Right atrium auricular region (tissue), 2 donors: ENCODE measurements around the gene AUH. TPM values are rescaled to one million over a fixed set of nuclear protein-coding genes. Genes with fewer than 3 reads are reported as not detected.

Experiments
- DNase-seq: peaks from one replicate; pipeline ENCODE4 v3.0.0-alpha.2; 2019; ENCODE audit warnings: low spot score
- H3K27ac ChIP-seq, 2 donors: fragments of 200-600 bp; sonication (generic); 1 replicate in 1 of 2; 2 replicates in 1 of 2; pipeline ENCODE4 v1.5.1; 2016 to 2019
- H3K27me3 ChIP-seq, 2 donors: fragments of 200-600 bp; sonication (generic); one replicate each; pipeline versions ENCODE4 v1.5.1 to v1.6.0; 2017 to 2019
- H3K36me3 ChIP-seq: fragments of 200-600 bp; sonication (generic); one replicate; pipeline ENCODE4 v1.5.1; 2016
- H3K4me1 ChIP-seq, 2 donors: fragments of 200-600 bp; sonication (generic); one replicate each; pipeline versions ENCODE4 v1.5.1 to v1.6.0; 2017 to 2019
- H3K4me3 ChIP-seq, 2 donors: fragments of 200-600 bp; sonication (generic); 1 replicate in 1 of 2; 2 replicates in 1 of 2; pipeline ENCODE4 v1.5.1; 2017 to 2019; ENCODE audit warnings: mild to moderate bottlenecking in 1 of 2, moderate library complexity in 1 of 2
- H3K9me3 ChIP-seq, 2 donors: fragments of 200-600 bp; sonication (generic); one replicate each; pipeline ENCODE4 v1.5.1; 2019
- CTCF ChIP-seq, 2 donors: fragments of 200-600 bp; sonication (generic); IDR thresholded peaks; one replicate each; pipeline ENCODE4 v1.5.1; 2019; ENCODE audit warnings: antibody characterized with exemption in 2 of 2
- total RNA-seq, 2 donors: library from RNA; depleted of rRNA; stranded (reverse); fragments of >200 nt; gene quantifications; one replicate each; pipeline ENCODE4 v1.1.0, GENCODE V29; 2016

AUH gene
- total RNA-seq, 2 donors from 2014 or later = 16.3 to 50.4 TPM

GRCh38 chr9:91219557-91219956, 142.2 kb downstream of the AUH start:
- DNase-seq = no peak
- TF ChIP-seq CTCF (IDR thresholded peaks at IDR 0.05) = no peak
- Histone ChIP-seq H3K4me1 (peaks cover 0 to 14% of the 10 kb centered on the region in 2 donors), H3K4me3 (no peak overlapping the region), H3K27me3 (no peaks in the 10 kb centered on the region), H3K36me3 (peaks cover 31% of the 10 kb centered on the region), H3K27ac (no peak overlapping the region), H3K9me3 (no peaks in the 10 kb centered on the region)

GRCh38 chr9:91217388-91217787, 144.3 kb downstream of the AUH start:
- Histone ChIP-seq H3K4me3 (no peak overlapping the region), H3K27me3 (no peaks in the 10 kb centered on the region), H3K27ac (no peak overlapping the region), H3K9me3 (no peaks in the 10 kb centered on the region), H3K36me3 (peaks cover 31% of the 10 kb centered on the region), H3K4me1 (peaks cover 0 to 14% of the 10 kb centered on the region in 2 donors)
- DNase-seq = no peak
- TF ChIP-seq CTCF (IDR thresholded peaks at IDR 0.05) = no peak

- H3K9me3 ChIP-seq = no peaks in the 10 kb centered on the region
Measured at GRCh38 chr9:91214867-91215266, 146.9 kb downstream of the AUH start.

GRCh38 chr9:91214086-91214485, 147.6 kb downstream of the AUH start:
- Histone ChIP-seq H3K9me3 (no peaks in the 10 kb centered on the region), H3K4me1 (no peaks in the 10 kb centered on the region), H3K27me3 (no peaks in the 10 kb centered on the region), H3K36me3 (peaks cover 25% of the 10 kb centered on the region), H3K4me3 (no peak overlapping the region), H3K27ac (no peak overlapping the region)
- TF ChIP-seq CTCF (IDR thresholded peaks at IDR 0.05) = no peak
- no peak for DNase-seq

More at GRCh38 chr9:91214867-91215266, 146.9 kb downstream of the AUH start:
- Histone ChIP-seq H3K4me1 (no peaks in the 10 kb centered on the region), H3K27me3 (no peaks in the 10 kb centered on the region), H3K27ac (no peak overlapping the region), H3K4me3 (no peak overlapping the region), H3K36me3 (peaks cover 25% of the 10 kb centered on the region)
- DNase-seq = no peak
- TF ChIP-seq CTCF (IDR thresholded peaks at IDR 0.05) = no peak

- no peak for DNase-seq
- no peak overlapping the region for H3K4me3 ChIP-seq
Measured at GRCh38 chr9:91212596-91213243, 149.0 kb downstream of the AUH start.

More at GRCh38 chr9:91212596-91213243, 149.0 kb downstream of the AUH start:
- Histone ChIP-seq H3K27me3 (no peaks in the 10 kb centered on the region), H3K9me3 (no peaks in the 10 kb centered on the region), H3K4me1 (peaks cover 0 to 9% of the 10 kb centered on the region in 2 donors), H3K27ac (no peak overlapping the region), H3K36me3 (peaks cover 17% of the 10 kb centered on the region)
- TF ChIP-seq CTCF (IDR thresholded peaks at IDR 0.05) = no peak
